Smooth muscle cell (in vitro differentiated cells): Measurements from ENCODE around the gene PDIA5. TPM values are rescaled to one million over a fixed set of nuclear protein-coding genes. Genes with fewer than 3 reads are reported as not detected.

Experiments
- DNase-seq: peaks from one replicate; lab custom pipeline; 2025; ENCODE audit not compliant: unreplicated experiment; lab: John Stamatoyannopoulos, UW
- H2AFZ ChIP-seq: fragments of 200-600 bp; sonication (generic); 2 replicates; pipeline ENCODE4 v1.6.0; 2016; ENCODE audit warnings: antibody characterized with exemption, low read depth, mild to moderate bottlenecking
- H3F3A ChIP-seq: fragments of 200-600 bp; sonication (generic); 2 replicates; pipeline ENCODE4 v1.6.0; 2017; ENCODE audit warnings: antibody characterized with exemption, low read depth
- H3K27ac ChIP-seq: fragments of 200-600 bp; sonication (generic); 2 replicates; pipeline ENCODE4 v1.5.1; 2016; ENCODE audit warnings: low read depth, mild to moderate bottlenecking
- H3K27me3 ChIP-seq: fragments of 200-600 bp; sonication (generic); 2 replicates; pipeline ENCODE4 v1.6.1; 2016; ENCODE audit warnings: low read depth, mild to moderate bottlenecking
- H3K36me3 ChIP-seq: fragments of 200-600 bp; sonication (generic); 2 replicates; pipeline ENCODE4 v1.5.1; 2016; ENCODE audit warnings: low read depth
- H3K4me1 ChIP-seq: fragments of 200-600 bp; sonication (generic); 2 replicates; pipeline ENCODE4 v1.5.1; 2016; ENCODE audit warnings: low read depth
- H3K4me2 ChIP-seq: fragments of 200-600 bp; sonication (generic); 2 replicates; pipeline ENCODE4 v1.6.0; 2016; ENCODE audit warnings: mild to moderate bottlenecking
- H3K4me3 ChIP-seq: fragments of 200-600 bp; sonication (generic); 2 replicates; pipeline ENCODE4 v1.5.1; 2016; ENCODE audit warnings: mild to moderate bottlenecking
- H3K79me2 ChIP-seq: fragments of 200-600 bp; sonication (generic); 2 replicates; pipeline ENCODE4 v1.6.0; 2016; ENCODE audit warnings: low read depth, mild to moderate bottlenecking
- H3K9ac ChIP-seq: fragments of 200-600 bp; sonication (generic); 2 replicates; pipeline ENCODE4 v1.6.0; 2016; ENCODE audit warnings: low read depth
- H3K9me3 ChIP-seq: fragments of 200-600 bp; sonication (generic); replicated peaks from 2 replicates; pipeline ENCODE4 v1.5.1; 2016; ENCODE audit warnings: low read depth
- H4K20me1 ChIP-seq: fragments of 200-600 bp; sonication (generic); 2 replicates; pipeline ENCODE4 v1.6.0; 2016; ENCODE audit warnings: low read depth
- WGBS: methylation state at CpG from one replicate; pipeline ENCODE4 v1.1.7; 2016; ENCODE audit warnings: low lambda C conversion rate; 5-methylcytosine and 5-hydroxymethylcytosine counted together
- polyA plus RNA-seq: library from polyadenylated mRNA; unstranded; fragments of >200 nt; fragmentation: Nextera tagmentation; extraction: Ambion mirVana; gene quantifications from 2 replicates; pipeline ENCODE4 v1.2.1, GENCODE V29; 2016
- total RNA-seq: library from RNA; depleted of rRNA; stranded (reverse); fragments of >200 nt; gene quantifications from 2 replicates; pipeline ENCODE4 v1.2.3, GENCODE V29; 2014
- TF ChIP-seq, protein P1 (sequence below): fragments of 200-600 bp; sonication (generic); IDR thresholded peaks from 2 replicates; pipeline ENCODE4 v1.5.1; 2017; ENCODE audit warnings: borderline replicate concordance, mild to moderate bottlenecking, antibody characterized with exemption; ENCODE audit not compliant: insufficient read depth, poor library complexity, severe bottlenecking

The PDIA5 gene
- total and polyA plus RNA-seq, 2 experiments from 2014 or later = 65.4 to 102 TPM

DNA sequence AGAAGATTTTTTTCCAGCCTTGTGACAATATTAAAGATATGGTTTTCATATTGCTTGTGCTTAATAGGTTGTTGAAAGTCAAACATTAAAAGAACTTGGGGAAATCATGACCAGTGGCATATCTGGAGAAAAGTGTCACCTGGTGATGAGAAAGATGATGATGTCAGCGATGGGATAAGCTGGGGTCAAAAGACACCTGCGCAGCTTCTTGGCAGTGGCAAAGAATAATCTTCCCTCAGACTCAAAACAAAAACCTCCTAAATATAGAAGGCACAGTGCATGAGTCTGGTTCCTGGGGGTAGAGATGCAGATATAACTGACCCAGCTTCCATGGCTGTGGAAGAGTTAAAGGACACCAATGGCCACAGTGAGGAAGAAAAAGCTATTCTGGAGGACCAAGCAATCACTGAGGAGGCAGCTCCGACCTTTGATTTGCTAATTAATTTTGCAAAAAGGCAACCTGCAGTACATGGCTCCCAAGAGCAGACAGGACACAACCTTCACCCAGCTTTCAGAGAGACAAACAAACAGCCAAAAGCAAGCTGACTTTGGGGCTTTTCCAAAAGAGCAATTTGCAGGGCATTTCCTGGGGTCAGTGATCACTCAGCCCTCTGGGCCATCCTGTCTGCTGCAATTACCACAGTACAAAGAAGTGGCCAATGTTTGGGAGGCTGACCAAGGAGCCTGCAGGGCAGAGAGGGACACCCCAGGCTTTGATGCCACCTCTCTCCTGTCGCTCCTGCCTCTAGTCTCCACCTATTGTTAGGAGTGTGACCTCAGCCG lies 21.7 kb upstream of the PDIA5 start:
- Histone ChIP-seq H3K4me2 (no peak overlapping the region), H3K27me3 (no peaks in the 10 kb centered on the region), H3K4me1 (no peaks in the 10 kb centered on the region), H3K4me3 (no peak overlapping the region), H3K79me2 (no peaks in the 10 kb centered on the region), H2AFZ (no peak overlapping the region), H3F3A (no peaks in the 10 kb centered on the region), H3K9ac (no peak overlapping the region), H3K27ac (no peak overlapping the region), H4K20me1 (no peaks in the 10 kb centered on the region), H3K36me3 (no peaks in the 10 kb centered on the region), H3K9me3 (no peaks in the 10 kb centered on the region)
- TF ChIP-seq, protein P1, sequence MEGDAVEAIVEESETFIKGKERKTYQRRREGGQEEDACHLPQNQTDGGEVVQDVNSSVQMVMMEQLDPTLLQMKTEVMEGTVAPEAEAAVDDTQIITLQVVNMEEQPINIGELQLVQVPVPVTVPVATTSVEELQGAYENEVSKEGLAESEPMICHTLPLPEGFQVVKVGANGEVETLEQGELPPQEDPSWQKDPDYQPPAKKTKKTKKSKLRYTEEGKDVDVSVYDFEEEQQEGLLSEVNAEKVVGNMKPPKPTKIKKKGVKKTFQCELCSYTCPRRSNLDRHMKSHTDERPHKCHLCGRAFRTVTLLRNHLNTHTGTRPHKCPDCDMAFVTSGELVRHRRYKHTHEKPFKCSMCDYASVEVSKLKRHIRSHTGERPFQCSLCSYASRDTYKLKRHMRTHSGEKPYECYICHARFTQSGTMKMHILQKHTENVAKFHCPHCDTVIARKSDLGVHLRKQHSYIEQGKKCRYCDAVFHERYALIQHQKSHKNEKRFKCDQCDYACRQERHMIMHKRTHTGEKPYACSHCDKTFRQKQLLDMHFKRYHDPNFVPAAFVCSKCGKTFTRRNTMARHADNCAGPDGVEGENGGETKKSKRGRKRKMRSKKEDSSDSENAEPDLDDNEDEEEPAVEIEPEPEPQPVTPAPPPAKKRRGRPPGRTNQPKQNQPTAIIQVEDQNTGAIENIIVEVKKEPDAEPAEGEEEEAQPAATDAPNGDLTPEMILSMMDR = no peak
- no peak for DNase-seq
- 79% methylated on average over 5 of the region's 5 CpGs for WGBS

DNA sequence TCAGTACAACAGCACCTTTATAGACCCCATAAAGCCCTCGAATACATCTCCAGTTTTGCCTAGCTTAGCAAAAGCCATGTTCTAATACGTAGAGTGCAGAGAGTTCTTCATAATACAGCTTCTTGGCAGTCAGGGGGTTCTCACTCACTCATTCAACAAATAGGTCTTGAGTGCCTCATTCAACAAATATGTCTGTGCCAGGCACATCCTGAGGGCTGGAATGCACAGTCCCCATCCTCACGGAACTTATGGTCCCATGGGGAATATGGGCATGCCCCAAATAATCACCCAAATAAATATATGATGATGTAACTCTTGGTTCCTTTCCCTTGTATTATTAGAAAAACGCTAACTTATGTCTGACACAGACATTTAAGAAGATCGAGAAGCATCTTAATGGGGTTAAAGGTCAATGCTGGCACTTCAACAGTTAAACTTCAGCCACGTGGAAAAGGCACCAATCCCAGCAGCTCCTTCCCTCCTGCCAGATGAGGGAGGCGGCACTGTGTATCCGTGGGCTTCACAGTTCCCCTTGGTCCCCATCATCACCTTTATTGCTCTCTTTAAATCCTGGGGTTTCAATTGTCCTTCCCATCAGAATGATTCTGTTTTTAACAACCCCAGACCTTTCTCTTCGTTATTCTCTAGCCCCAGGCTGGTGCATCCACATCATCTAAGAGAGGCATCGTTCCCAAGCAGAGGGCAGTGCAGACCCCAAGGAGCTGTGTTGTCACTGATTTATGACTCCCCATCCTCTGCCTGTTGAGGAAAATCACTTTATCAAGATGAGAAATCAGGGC lies 20.4 kb upstream of the PDIA5 start:
- H3K27ac ChIP-seq = no peak overlapping the region
- H3K4me1 ChIP-seq = no peaks in the 10 kb centered on the region
- DNase-seq = no peak
- no peak overlapping the region for H3K4me2 ChIP-seq
- TF ChIP-seq, protein P1 = no peak
- WGBS = 56% methylated on average over 10 of the region's 10 CpGs
- no peaks in the 10 kb centered on the region for H3K9me3 ChIP-seq
- H3F3A ChIP-seq = no peaks in the 10 kb centered on the region
- H3K27me3 ChIP-seq = no peaks in the 10 kb centered on the region
- H3K79me2 ChIP-seq = no peaks in the 10 kb centered on the region
- H2AFZ ChIP-seq = no peak overlapping the region
- no peaks in the 10 kb centered on the region for H4K20me1 ChIP-seq
- no peaks in the 10 kb centered on the region for H3K36me3 ChIP-seq
- H3K4me3 ChIP-seq = no peak overlapping the region
- H3K9ac ChIP-seq = no peak overlapping the region

DNA sequence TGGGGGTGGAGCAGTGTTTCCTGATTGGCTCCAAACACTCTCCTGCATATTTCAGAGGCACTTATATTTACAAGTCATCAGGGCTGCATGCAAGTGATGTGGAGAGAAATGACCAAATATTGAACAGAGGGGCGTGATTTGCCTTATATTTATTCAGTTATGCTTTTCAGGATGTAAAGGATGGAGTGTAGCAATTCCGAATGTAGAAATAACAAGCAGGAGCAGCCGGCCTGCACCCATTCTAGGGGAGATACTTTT lies 19.8 kb upstream of the PDIA5 start:
- no peaks in the 10 kb centered on the region for H3K36me3 ChIP-seq
- H3K27me3 ChIP-seq = no peaks in the 10 kb centered on the region

More for the DNA sequence above, 19.8 kb upstream of the PDIA5 start:
- Histone ChIP-seq H3K4me3 (no peak overlapping the region), H3K4me2 (no peak overlapping the region), H3K4me1 (no peaks in the 10 kb centered on the region), H4K20me1 (no peaks in the 10 kb centered on the region), H3K9me3 (no peaks in the 10 kb centered on the region), H3F3A (no peaks in the 10 kb centered on the region), H3K79me2 (no peaks in the 10 kb centered on the region), H3K9ac (no peak overlapping the region), H2AFZ (no peak overlapping the region), H3K27ac (no peak overlapping the region)
- 89% methylated on average over 3 of the region's 3 CpGs for WGBS
- TF ChIP-seq, protein P1 = no peak
- no peak for DNase-seq
